ENCODE data around the gene MYO3B. TPM values are rescaled to one million over a fixed set of nuclear protein-coding genes. Genes with fewer than 3 reads are reported as not detected.

The MYO3B gene
- total RNA-seq, 1 experiment from 2014 or later, result 0.50 TPM

DNA sequence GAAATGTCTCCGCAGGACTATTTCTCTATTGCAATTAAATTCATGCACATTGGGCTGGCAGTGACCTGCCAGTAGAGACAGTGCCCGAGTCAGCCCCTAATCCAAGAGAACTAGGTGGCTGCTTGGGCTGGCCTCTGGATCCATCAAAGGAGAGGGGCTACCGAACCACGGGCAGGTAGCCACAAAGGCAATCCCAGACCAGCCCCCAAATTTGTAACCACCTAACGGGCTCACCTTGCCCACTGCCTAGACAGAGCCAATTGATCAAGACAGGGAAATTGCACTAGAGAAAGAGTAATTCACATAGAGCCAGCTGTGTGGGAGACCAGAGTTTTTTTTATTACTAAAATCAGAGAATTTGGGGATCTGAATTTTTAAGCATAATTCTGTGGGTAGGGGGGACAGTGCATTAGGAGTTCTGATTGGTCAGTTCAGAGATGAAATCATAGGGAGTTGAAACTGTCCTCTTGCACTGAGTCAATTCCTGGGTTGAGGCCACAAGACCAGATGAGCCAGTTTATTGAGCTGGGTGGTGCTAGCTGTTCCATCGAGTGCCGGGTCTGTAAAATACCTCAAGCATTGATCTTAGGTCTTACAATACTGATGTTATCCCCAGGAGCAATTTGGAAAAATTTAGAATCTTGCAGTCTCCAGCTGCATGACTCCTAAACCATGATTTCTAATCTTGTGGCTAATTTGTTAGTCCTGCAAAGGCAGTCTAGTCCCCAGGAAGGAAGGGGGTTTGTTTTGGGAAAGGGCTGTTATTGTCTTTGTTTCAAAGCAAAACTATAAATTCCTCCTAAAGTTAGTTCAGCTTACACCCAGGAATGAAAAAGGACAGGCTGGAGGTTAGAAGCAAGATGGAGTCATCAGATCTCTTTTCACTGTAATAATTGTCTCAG, 276.8 kb downstream of the MYO3B start:
- H3K4me3 Mint-ChIP-seq, result no peak overlapping the region
- no peak for TF ChIP-seq ZNF396 (CRISPR knock-in tag; IDR thresholded peaks at IDR 0.05; ENCODE audit: borderline replicate concordance)
- TF ChIP-seq FOXP1 (CRISPR knock-in tag; IDR thresholded peaks at IDR 0.05; ENCODE audit: borderline replicate concordance), result no peak
- TF ChIP-seq NFE2L1 (CRISPR knock-in tag; IDR thresholded peaks at IDR 0.05), result no peak
- TF ChIP-seq SMAD3 (CRISPR knock-in tag; IDR thresholded peaks at IDR 0.05; ENCODE audit: borderline replicate concordance), result no peak
- TF ChIP-seq, protein P1, sequence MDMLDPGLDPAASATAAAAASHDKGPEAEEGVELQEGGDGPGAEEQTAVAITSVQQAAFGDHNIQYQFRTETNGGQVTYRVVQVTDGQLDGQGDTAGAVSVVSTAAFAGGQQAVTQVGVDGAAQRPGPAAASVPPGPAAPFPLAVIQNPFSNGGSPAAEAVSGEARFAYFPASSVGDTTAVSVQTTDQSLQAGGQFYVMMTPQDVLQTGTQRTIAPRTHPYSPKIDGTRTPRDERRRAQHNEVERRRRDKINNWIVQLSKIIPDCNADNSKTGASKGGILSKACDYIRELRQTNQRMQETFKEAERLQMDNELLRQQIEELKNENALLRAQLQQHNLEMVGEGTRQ (CRISPR knock-in tag; IDR thresholded peaks at IDR 0.05), result no peak
- TF ChIP-seq ZNF671 (CRISPR knock-in tag; IDR thresholded peaks at IDR 0.05), result no peak
- DNase-seq (ENCODE audit: low spot score), result no peak
- peaks cover 34% of the 10 kb centered on the region for H3K36me3 Mint-ChIP-seq
- H3K4me1 Mint-ChIP-seq, result 0 out of 2 replicates have a peak, but pooled peaks cover 4% of the 10 kb centered on the region
- ChIA-PET CTCF (no interaction called here), POLR2A (no interaction called here)
- H3K27me3 Mint-ChIP-seq (ENCODE audit: low read depth), result peaks cover 5% of the 10 kb centered on the region; the same call in 1 of the 2 replicates
- no peak overlapping the region for H3K27ac Mint-ChIP-seq
- no peak for ATAC-seq
- H3K9me3 Mint-ChIP-seq, result peaks cover 34% of the 10 kb centered on the region

GRCh38 chr2:170455617-170456426, 277.9 kb downstream of the MYO3B start:
- Mint-ChIP-seq H3K4me1 (0 out of 2 replicates have a peak, but pooled peaks cover 4% of the 10 kb centered on the region), H3K4me3 (no peak overlapping the region), H3K27ac (no peak overlapping the region), H3K36me3 (peaks cover 35% of the 10 kb centered on the region), H3K27me3 (ENCODE audit: low read depth) (peaks cover 5% of the 10 kb centered on the region; the same call in 1 of the 2 replicates), H3K9me3 (peaks cover 35% of the 10 kb centered on the region)
- POLR2A ChIA-PET, result no interaction called here
- TF ChIP-seq ZNF232 (CRISPR knock-in tag; IDR thresholded peaks at IDR 0.05) (no peak), GABPB1 (CRISPR knock-in tag; IDR thresholded peaks at IDR 0.05) (0 out of 2 replicates have a peak, but pooled peaks have one; percentile 11)
- DNase-seq (ENCODE audit: low spot score) (no peak), ATAC-seq (no peak)
- CTCF ChIA-PET, result no interaction called here

- H3K9me3 Mint-ChIP-seq, result peaks cover 26% of the 10 kb centered on the region
- H3K27me3 Mint-ChIP-seq (ENCODE audit: low read depth), result peaks cover 5% of the 10 kb centered on the region; the same call in 1 of the 2 replicates
- ChIA-PET POLR2A (no interaction called here), CTCF (no interaction called here)
- H3K36me3 Mint-ChIP-seq, result peaks cover 27% of the 10 kb centered on the region
- H3K4me1 Mint-ChIP-seq, result peaks cover 8% of the 10 kb centered on the region
- DNase-seq (ENCODE audit: low spot score) (no peak), ATAC-seq (no peak)
- H3K4me3 Mint-ChIP-seq, result no peak overlapping the region
- H3K27ac Mint-ChIP-seq, result no peak overlapping the region
- TF ChIP-seq ARID4B (CRISPR knock-in tag; IDR thresholded peaks at IDR 0.05; ENCODE audit: borderline replicate concordance) (no peak), ZNF425 (CRISPR knock-in tag; conservative IDR thresholded peaks at IDR 0.05) (no peak), ZNF138 (CRISPR knock-in tag; conservative IDR thresholded peaks at IDR 0.05) (no peak), MXD4 (CRISPR knock-in tag; IDR thresholded peaks at IDR 0.05; ENCODE audit: borderline replicate concordance) (no peak), ATF2 (CRISPR knock-in tag; IDR thresholded peaks at IDR 0.05; ENCODE audit: borderline replicate concordance, low read depth) (no peak), NFATC4 (CRISPR knock-in tag; IDR thresholded peaks at IDR 0.05) (no peak)
- TF ChIP-seq, protein P2, sequence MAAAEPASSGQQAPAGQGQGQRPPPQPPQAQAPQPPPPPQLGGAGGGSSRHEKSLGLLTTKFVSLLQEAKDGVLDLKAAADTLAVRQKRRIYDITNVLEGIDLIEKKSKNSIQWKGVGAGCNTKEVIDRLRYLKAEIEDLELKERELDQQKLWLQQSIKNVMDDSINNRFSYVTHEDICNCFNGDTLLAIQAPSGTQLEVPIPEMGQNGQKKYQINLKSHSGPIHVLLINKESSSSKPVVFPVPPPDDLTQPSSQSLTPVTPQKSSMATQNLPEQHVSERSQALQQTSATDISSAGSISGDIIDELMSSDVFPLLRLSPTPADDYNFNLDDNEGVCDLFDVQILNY (CRISPR knock-in tag; IDR thresholded peaks at IDR 0.05), result no peak
- TF ChIP-seq, protein P3, sequence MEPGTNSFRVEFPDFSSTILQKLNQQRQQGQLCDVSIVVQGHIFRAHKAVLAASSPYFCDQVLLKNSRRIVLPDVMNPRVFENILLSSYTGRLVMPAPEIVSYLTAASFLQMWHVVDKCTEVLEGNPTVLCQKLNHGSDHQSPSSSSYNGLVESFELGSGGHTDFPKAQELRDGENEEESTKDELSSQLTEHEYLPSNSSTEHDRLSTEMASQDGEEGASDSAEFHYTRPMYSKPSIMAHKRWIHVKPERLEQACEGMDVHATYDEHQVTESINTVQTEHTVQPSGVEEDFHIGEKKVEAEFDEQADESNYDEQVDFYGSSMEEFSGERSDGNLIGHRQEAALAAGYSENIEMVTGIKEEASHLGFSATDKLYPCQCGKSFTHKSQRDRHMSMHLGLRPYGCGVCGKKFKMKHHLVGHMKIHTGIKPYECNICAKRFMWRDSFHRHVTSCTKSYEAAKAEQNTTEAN (CRISPR knock-in tag; IDR thresholded peaks at IDR 0.05), result no peak
These were observed 279.0 kb downstream of the MYO3B start for GRCh38 chr2:170456914-170457313.

Measured in WTC11 (cell line).